Prostate gland (tissue), 2 donors: ENCODE results near the gene ATP13A3. TPM values are rescaled to one million over a fixed set of nuclear protein-coding genes. Genes with fewer than 3 reads are reported as not detected.

Experiments used
- DNase-seq: peaks from one replicate; pipeline ENCODE4 v3.0.0-alpha.2; 2019; ENCODE audit warnings: low spot score
- H3K27ac ChIP-seq, 2 donors: fragments of 200-600 bp; sonication (generic); 2 replicates each; pipeline ENCODE4 v1.5.1; 2017 to 2019
- H3K27me3 ChIP-seq: fragments of 200-600 bp; sonication (generic); replicated peaks from 2 replicates; pipeline ENCODE4 v1.5.1; 2019; ENCODE audit not compliant: insufficient read depth
- H3K36me3 ChIP-seq, 2 donors: fragments of 200-600 bp; sonication (generic); 1 replicate in 1 of 2; 2 replicates in 1 of 2; pipeline versions ENCODE4 v1.5.1 to v1.8.1; 2017 to 2019
- H3K4me1 ChIP-seq: fragments of 200-600 bp; sonication (generic); replicated peaks from 2 replicates; pipeline ENCODE4 v1.5.1; 2019
- H3K4me3 ChIP-seq, 2 donors: fragments of 200-600 bp; sonication (generic); 2 replicates each; pipeline ENCODE4 v1.5.1; 2017 to 2019
- H3K9me3 ChIP-seq: fragments of 200-600 bp; sonication (generic); 2 replicates; pipeline ENCODE4 v1.5.1; 2017
- CTCF ChIP-seq, 4 experiments: fragments of 200-600 bp in 2 of 4; fragments of 450-650 bp in 2 of 4; sonication (generic) in 2 of 4; IDR thresholded peaks; 1 replicate in 3 of 4; 2 replicates in 1 of 4; pipeline ENCODE4 v1.5.1; 2016 to 2019; ENCODE audit warnings: antibody characterized with exemption in 4 of 4, mild to moderate bottlenecking in 2 of 4, moderate library complexity in 2 of 4
- POLR2A ChIP-seq: fragments of 450-650 bp; IDR thresholded peaks from one replicate; pipeline ENCODE4 v1.6.1; 2016; ENCODE audit warnings: antibody characterized with exemption, mild to moderate bottlenecking
- POLR2AphosphoS5 ChIP-seq: sonication (generic); formaldehyde crosslinking; IDR thresholded peaks from one replicate; pipeline ENCODE4 v1.6.1; 2017; ENCODE audit warnings: antibody characterized with exemption
- WGBS: methylation state at CpG from one replicate; pipeline ENCODE4 v1.1.5; 2018; 5-methylcytosine and 5-hydroxymethylcytosine counted together
- intact Hi-C: fragments of 100-400 bp; cut with DNase I; formaldehyde crosslinking; loops from one replicate; pipeline ENCODE4 v1.14.2; 2022
- total RNA-seq, 2 donors: library from RNA; depleted of rRNA; stranded (reverse); fragments of >200 nt; gene quantifications; one replicate each; pipeline ENCODE4 v1.1.0, GENCODE V29; 2016

ATP13A3 gene
- total RNA-seq, 2 donors from 2014 or later: 75.4 to 80.4 TPM

GRCh38 chr3:194392576-194392975, 94.2 kb downstream of the ATP13A3 start:
- no peaks in the 10 kb centered on the region for H3K4me1 ChIP-seq
- H3K27ac ChIP-seq: no peak overlapping the region
- DNase-seq: no peak
- TF ChIP-seq CTCF (IDR thresholded peaks at IDR 0.05): no peak
- TF ChIP-seq POLR2AphosphoS5: no peak
- TF ChIP-seq POLR2A: no peak
- no peaks in the 10 kb centered on the region for H3K36me3 ChIP-seq
- H3K4me3 ChIP-seq: no peak overlapping the region
- peaks cover 8% of the 10 kb centered on the region for H3K27me3 ChIP-seq
- intact Hi-C loops: no loop called here
- WGBS: 88% methylated on average over 7 of the region's 7 CpGs
- no peaks in the 10 kb centered on the region for H3K9me3 ChIP-seq

- no peak for TF ChIP-seq POLR2AphosphoS5
- no peak for TF ChIP-seq CTCF (IDR thresholded peaks at IDR 0.05)
- TF ChIP-seq POLR2A: no peak
- Histone ChIP-seq H3K27me3 (no peaks in the 10 kb centered on the region), H3K27ac (no peak overlapping the region), H3K4me3 (no peak overlapping the region), H3K4me1 (no peaks in the 10 kb centered on the region), H3K36me3 (no peaks in the 10 kb centered on the region), H3K9me3 (no peaks in the 10 kb centered on the region)
- intact Hi-C loops: no loop called here
- DNase-seq: no peak
Measured at GRCh38 chr3:194390835-194391234, 96.0 kb downstream of the ATP13A3 start.

- Histone ChIP-seq H3K27me3 (no peaks in the 10 kb centered on the region), H3K9me3 (no peaks in the 10 kb centered on the region), H3K4me3 (no peak overlapping the region), H3K27ac (no peak overlapping the region), H3K36me3 (no peaks in the 10 kb centered on the region), H3K4me1 (no peaks in the 10 kb centered on the region)
- intact Hi-C loops: no loop called here
- DNase-seq: no peak
- 82% methylated on average over 8 of the region's 8 CpGs for WGBS
- no peak for TF ChIP-seq POLR2AphosphoS5
- no peak for TF ChIP-seq CTCF (IDR thresholded peaks at IDR 0.05)
- no peak for TF ChIP-seq POLR2A
Measured at GRCh38 chr3:194389269-194389668, 97.5 kb downstream of the ATP13A3 start.

GRCh38 chr3:194387926-194388418, 98.8 kb downstream of the ATP13A3 start:
- Histone ChIP-seq H3K4me1 (no peaks in the 10 kb centered on the region), H3K4me3 (no peak overlapping the region), H3K27me3 (no peaks in the 10 kb centered on the region), H3K36me3 (no peaks in the 10 kb centered on the region), H3K27ac (no peak overlapping the region), H3K9me3 (no peaks in the 10 kb centered on the region)
- WGBS: 99% methylated on average over 8 of the region's 8 CpGs
- no peak for TF ChIP-seq POLR2A
- no peak for TF ChIP-seq CTCF (IDR thresholded peaks at IDR 0.05)
- no peak for TF ChIP-seq POLR2AphosphoS5
- intact Hi-C loops: no loop called here
- DNase-seq: no peak

- H3K9me3 ChIP-seq: no peaks in the 10 kb centered on the region
- intact Hi-C loops: no loop called here
- 96% methylated on average over 6 of the region's 6 CpGs for WGBS
- TF ChIP-seq POLR2A (no peak), POLR2AphosphoS5 (no peak), CTCF (IDR thresholded peaks at IDR 0.05) (no peak)
- no peaks in the 10 kb centered on the region for H3K4me1 ChIP-seq
- H3K27me3 ChIP-seq: no peaks in the 10 kb centered on the region
- no peak overlapping the region for H3K4me3 ChIP-seq
- no peaks in the 10 kb centered on the region for H3K36me3 ChIP-seq
- no peak overlapping the region for H3K27ac ChIP-seq
- no peak for DNase-seq
Measured at GRCh38 chr3:194387276-194387675, 99.5 kb downstream of the ATP13A3 start.
